HG02798 (cell line): ENCODE data around the gene TRIM54.

Experiments used
- ATAC-seq: cut with Tn5 transposase; IDR thresholded peaks from one replicate; pipeline ENCODE4 v1.9.1; 2021; ENCODE audit warnings: mild to moderate bottlenecking; ENCODE audit not compliant: unreplicated experiment, poor library complexity

The TRIM54 gene, protein sequence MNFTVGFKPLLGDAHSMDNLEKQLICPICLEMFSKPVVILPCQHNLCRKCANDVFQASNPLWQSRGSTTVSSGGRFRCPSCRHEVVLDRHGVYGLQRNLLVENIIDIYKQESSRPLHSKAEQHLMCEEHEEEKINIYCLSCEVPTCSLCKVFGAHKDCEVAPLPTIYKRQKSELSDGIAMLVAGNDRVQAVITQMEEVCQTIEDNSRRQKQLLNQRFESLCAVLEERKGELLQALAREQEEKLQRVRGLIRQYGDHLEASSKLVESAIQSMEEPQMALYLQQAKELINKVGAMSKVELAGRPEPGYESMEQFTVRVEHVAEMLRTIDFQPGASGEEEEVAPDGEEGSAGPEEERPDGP

DNA sequence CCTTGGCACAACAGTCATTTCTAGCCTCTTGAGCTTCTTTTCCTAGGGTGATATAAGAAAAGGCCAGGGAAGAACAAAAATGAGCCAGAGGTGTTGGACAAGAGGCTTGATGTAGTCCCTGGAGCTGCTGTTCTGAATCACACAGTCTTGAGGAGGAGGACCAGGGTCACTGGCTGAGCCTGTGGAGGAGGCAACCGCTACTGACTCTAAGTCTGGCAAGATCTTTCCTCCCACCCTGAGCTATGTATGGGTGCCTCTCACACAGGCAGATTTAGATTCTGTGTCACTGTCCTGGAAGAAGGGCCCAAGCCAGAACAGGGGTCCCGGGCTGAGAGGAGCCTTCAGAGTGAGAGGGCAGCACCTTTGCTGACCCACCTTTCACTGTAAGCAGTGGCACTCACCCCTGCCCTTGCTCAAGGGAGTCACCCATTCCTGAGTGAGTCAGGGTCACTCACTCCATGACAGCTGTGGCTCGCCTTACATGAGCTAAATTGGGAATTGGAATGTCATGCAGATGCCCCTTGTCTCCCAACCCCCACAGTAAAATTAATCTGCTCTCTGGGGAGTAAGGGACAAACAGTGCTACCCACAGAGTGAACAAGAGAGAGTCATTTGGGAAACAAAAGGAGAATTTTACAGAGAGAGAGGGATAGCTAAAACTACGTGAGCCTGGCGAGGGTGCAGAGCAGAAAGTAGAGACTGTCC, at the start of gene TRIM54:
Gene TRIM54 (plus strand): TSS at position 575 of the 705 bp plus-strand sequence. CDS start 303 bp downstream, outside the sequence.
- ATAC-seq, result no peak

DNA sequence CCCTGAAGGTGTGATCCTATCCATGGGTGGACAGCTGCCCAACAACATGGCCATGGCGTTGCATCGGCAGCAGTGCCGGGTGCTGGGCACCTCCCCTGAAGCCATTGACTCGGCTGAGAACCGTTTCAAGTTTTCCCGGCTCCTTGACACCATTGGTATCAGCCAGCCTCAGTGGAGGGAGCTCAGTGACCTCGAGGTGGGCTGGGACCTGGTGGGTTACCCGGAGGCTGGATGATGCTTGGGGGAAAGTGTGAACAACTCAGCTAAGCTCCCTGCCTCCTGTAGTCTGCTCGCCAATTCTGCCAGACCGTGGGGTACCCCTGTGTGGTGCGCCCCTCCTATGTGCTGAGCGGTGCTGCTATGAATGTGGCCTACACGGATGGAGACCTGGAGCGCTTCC, 48.9 kb upstream of the TRIM54 start:
- no peak for ATAC-seq

DNA sequence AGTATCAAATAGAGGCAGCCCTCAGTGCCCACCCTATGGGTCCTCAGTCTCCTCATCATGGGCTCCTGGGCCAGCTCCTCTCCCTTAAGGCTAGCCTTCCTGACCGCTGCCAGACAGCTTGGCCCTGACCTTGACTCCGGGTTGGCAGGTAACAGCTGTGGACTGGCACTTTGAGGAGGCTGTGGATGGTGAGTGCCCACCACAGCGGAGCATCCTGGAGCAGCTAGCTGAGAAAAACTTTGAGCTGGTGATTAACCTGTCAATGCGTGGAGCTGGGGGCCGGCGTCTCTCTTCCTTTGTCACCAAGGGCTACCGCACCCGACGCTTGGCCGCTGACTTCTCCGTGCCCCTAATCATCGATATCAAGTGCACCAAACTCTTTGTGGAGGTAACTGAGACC, 46.1 kb upstream of the TRIM54 start:
- ATAC-seq, result no peak

DNA sequence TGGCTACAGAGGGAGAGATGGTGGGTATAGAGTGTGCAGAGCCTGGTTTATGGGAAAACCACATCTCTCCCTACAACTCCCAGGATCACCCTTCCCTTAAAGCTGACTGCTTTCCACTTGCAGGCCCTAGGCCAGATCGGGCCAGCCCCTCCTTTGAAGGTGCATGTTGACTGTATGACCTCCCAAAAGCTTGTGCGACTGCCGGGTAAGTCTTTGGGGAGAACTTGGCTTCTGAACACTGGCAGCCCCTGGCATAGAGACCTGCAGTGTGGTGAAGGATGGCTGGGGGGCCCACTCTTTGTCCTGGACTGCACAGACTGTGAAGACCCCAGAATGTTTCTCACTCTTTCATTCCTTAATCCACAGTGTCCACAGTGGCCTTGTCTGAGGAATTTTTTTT, 45.6 kb upstream of the TRIM54 start:
- ATAC-seq, result no peak

DNA sequence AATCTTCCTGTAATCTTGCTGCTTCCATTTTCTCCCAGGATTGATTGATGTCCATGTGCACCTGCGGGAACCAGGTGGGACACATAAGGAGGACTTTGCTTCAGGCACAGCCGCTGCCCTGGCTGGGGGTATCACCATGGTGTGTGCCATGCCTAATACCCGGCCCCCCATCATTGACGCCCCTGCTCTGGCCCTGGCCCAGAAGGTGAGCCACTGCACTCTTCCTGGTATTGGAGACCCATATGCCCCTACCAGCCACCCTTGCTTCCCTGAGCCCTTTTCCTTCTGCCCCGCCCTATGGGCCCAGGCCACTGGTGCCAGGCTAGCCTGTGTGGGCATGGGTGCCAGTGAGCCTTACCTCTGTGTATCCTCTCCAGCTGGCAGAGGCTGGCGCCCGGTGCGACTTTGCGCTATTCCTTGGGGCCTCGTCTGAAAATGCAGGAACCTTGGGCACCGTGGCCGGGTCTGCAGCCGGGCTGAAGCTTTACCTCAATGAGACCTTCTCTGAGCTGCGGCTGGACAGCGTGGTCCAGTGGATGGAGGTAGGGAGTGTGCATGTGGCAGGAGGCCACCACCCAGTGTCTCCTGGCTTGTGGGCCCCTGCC, 44.8 kb upstream of the TRIM54 start:
- ATAC-seq, result no peak

DNA sequence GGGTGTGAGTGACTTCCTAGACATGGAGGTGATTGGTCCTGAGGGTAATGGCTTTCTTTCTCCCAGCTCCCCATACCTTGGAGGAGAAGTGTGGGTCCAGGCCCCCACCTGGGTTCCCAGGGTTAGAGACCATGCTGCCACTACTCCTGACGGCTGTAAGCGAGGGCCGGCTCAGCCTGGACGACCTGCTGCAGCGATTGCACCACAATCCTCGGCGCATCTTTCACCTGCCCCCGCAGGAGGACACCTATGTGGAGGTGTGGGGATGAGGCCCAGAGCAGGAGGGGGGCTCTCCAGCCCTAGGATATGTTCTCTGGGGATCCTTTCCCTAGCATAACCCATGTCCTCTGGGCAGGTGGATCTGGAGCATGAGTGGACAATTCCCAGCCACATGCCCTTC, 43.3 kb upstream of the TRIM54 start:
- ATAC-seq, result no peak

DNA sequence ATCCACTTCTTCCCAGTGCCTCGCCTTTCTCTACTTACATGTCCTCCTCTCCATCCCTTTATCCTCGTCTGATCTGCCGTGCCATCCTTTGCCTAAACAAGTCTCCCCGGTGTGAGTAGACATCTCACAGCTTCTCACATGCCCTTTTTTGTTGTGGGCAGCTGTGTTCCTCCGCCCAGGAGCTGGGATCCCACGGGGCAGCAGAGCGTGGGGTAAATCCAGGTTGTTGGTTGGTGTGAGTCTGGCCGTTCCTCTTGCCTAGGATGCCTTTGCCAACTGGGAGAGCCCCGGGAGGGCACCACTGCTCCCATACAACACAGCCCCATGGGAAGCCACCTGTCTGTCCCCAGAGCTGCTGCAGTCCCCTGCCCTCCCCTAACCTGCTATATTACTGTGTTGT, 41.8 kb upstream of the TRIM54 start:
- no peak for ATAC-seq

DNA sequence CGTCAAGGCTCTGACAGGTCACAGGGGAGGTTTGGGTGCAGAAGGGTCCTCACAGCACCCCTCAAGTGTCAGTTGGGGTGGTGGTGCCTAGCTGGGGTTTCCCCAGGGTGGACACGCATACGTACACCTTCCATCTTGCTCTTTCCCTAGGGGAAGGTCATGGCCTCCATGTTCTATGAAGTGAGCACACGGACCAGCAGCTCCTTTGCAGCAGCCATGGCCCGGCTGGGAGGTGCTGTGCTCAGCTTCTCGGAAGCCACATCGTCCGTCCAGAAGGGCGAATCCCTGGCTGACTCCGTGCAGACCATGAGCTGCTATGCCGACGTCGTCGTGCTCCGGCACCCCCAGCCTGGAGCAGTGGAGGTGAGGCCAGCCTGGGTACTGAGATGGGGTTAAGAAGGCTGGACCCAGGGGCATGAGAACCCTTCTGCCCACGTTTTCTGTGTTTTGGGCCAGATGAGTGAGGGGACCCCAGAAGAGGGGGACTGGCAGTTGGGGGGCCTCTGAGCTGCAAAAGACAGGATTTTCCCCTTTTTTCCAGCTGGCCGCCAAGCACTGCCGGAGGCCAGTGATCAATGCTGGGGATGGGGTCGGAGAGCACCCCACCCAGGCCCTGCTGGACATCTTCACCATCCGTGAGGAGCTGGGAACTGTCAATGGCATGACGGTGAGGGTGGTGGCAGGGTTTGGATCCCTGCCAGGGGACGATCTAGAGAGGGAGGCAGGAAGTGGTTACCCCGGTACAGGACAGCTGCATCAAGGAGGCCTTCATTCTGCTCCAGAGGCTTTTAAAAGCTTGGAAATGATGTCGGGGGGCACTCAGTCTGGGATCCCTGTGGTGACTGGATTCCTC, 40.2 kb upstream of the TRIM54 start:
- no peak for ATAC-seq

DNA sequence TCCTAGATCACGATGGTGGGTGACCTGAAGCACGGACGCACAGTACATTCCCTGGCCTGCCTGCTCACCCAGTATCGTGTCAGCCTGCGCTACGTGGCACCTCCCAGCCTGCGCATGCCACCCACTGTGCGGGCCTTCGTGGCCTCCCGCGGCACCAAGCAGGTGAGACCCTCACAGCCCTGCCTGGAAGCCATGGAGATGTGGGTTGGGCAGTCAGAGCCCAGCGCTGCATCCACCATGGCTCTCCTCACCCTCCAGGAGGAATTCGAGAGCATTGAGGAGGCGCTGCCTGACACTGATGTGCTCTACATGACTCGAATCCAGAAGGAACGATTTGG, 39.6 kb upstream of the TRIM54 start:
- no peak for ATAC-seq

DNA sequence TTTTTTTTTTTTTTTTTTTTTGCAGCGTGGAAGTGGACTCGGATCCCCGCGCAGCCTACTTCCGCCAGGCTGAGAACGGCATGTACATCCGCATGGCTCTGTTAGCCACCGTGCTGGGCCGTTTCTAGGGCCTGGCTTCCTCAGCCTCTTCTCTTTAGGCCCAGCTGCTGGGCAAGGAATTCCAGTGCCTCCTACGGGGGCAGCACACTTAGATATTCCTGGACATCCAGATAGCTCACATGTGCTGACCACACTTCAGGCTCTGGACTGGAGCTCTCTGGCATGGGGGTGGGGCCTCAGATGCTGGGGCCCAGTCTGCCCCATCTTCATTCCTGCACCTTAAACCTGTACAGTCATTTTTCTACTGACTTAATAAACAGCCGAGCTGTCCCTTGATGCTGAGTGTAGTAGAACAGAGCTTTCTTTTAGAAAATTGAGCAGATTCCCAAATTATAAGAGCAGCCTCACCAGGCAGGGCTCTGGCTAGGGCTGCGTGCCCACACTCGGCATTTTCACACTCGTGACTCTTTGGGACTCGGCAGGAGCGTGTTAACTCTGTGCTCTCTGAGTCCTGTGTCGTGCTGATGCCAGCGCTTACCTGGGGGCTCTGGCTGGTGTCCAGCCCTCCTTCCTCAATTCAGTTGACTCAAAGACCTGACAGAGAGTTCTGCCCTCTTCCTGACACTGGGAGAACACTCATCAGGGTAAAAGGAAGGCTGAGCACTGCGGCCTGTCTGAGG, 38.7 kb upstream of the TRIM54 start:
- ATAC-seq, result no peak

DNA sequence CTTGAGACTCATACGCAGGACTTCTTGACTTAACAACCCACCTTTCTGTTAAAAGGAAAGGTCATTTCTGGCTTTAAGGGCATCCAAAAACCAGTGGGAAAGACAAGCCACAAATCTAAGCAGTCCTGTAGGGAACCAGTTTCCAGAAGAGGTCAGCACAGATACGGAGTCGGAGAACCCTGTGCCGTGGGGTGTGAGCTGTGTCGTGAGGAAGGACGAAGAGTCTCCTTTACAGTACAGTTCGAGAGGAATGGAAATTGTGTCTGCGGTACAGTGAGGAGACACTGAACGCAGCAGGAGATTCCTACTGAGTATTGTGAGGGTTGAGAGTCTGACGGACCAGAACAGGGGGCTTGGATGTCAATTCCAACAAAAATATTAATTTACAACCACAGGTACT, 37.1 kb upstream of the TRIM54 start:
- no peak for ATAC-seq

DNA sequence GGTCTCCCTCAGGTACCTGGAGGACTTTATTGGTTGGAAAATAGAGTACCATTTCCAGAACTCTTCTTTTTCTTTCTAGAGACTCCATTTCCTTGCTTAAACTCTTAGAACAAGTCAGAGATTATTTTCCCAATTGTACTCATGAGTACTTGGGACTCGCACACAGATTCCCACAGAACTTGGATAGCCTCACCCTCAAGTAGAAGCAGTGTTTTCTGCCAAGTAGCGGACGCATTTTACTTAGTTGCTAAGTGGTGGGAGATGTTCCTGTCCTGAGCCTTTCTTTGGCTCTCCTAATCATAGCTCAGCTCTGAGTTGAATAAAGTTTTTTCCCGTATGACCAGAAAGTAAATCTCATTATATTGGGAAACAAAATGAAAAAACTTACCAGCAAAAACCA, 36.6 kb upstream of the TRIM54 start:
- no peak for ATAC-seq

DNA sequence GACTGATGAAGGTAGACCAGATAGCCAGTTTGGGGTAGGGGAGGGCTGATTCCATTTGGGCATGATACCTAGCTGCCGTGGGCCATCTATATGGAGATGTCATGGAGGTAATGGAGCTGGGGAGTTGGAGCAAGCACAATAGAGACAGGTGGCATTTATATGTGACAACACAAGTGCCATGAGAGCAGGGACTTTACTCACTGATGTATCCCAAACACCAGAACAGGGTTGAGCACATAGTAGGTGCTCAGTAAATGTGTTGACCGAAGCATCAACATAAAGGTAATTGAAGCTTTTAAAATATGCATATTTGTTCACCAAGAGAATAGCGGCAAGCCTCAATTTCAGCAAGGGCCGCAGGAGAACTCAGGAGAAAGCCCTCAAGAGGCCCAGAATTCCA, 34.3 kb upstream of the TRIM54 start:
- no peak for ATAC-seq

DNA sequence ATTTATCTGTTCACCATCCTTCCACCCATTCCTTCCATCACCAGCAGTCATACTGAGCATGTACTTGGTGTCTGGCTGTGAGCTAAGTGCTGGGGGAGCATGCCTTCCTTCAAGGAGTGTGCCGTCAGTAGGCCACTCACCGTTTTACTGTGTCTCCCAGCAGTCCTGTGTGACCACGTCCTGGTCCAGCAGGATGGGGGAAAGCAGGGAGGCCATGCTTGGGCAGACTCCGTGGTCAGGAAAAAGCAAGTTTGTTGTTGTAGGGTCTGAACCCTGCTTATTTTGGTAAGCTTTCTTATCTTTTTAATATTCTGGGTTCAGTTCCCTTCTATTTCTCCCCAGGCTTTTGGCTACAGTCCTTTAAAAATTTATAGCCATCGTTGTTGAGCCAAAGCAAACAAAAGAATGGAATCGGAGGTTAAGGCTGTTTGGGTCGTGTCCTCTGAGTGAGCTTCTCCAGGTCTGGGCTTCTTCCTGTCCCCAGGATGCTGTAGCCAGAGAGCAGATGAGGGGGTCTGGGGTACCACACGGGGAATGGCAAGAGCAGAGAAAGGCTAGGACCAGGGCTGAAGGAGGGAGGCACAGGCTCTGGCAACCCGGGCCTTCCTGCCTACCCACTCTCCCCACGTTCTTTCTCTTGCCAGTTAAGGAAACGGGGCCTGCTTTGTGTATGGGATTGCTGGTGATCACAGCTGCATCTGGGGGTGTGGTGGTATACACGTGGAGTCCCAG, 32.9 kb upstream of the TRIM54 start:
- no peak for ATAC-seq

DNA sequence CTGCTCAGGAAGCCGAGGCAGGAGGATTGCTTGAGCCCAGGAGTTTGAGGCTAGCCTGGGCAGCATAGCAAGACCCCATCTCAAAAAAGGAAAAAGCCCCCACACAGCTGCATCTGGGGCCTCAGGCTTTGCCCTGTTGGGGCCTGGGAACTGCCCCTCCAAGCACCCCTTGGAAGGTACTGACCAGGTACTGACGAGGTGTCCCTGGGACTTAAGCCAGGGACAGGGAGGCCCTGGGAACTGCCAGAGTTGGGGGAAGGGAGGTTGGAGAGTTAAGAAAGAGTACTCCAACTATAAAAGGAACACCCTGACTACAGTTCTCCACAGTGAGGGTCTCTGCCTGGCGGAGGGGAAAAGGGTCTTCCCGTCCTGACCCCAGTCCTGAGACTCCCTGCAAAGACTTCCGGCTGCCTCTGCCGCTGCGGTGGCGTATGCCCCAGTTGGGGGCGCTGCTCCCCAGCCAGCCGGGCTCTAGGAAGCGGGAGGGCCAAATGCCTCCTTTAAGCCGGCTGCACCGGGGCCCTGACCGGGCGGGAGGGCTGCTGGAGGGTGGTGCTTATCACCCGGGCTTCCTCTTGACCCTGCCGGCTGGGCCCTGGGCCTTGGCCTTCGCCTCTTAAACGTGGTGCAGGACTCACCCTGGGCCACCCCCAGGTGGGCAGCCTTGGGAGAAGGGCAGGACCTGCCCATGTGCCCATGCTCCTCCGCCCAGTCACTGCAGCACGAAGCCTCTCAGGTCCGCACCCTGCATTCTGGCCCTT, 32.2 kb upstream of the TRIM54 start:
- no peak for ATAC-seq

DNA sequence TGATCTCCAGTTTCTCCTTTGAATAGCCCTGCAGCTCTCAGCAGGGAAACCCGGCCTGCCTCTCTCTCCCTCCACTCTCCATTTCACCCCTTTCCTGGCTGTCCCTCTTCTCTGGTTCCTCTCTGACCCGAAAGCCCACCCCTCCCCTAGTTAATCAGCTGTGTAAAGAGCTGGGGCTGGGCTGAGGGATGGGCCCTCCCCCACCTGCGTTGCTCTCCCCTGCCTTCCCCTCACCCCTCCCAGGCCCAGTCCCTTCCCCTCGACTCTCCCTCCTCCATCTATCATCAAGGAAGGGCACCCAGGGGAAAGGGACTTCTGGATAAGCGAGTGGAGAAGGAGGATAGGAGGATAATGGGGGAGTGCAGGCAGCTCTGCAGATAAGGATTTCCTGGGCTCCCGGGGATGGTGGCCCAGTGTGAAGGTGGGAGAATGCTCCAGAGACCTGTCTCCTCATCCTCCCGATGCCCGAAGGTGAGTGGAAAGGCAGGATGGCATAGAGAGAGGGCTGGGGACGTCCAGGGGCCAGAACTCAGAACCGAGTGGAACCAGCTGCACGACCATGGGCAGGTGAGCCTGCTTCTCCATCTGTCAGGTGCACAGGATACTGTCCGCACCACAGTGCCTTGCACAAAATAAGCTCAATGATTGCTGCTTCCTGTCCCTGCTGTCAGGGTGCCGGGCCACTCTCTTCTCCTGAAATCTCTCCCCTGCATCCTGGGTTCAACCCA, 31.4 kb upstream of the TRIM54 start:
- ATAC-seq, result no peak

DNA sequence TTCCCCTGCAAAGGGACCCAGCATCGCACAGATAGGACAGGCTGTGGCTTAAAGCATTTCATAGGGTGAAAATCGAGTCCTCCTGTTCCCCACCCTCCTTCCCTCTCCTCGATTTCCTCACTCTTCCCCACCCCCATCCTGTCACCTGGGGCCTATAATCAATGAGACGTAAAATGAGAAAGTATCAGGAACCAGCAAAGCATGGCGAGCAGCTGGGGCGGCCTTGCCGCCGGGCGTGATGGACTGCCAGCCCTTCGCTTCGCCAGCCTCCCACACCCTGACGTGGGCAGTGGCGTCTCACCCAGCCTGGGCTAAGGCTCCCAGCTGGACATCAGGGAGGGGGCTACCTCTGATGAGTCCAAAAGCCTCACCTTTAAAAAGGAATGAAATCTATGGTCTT, 30.5 kb upstream of the TRIM54 start:
- no peak for ATAC-seq

DNA sequence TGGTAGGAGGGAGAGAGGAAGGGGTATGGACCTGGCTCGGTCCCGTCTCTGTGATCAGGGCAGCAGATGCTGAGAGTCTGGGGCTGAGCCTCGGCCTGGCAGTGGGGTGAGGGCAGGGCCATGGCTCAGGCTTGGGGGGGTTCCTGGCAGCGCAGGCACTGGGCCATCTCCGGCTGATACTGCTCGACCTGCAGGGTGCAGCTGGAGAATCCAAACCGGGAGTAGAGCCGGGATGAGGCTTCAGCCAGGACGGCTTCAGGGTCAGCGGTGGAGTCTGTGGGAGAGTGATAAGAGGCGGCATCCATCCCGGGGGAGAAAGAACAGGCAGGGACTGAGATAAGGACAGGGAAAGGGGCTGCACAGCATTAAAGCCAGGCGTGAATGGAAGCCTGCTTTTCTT, 27.0 kb upstream of the TRIM54 start:
- no peak for ATAC-seq
